ENCODE measurements around the gene CCDC74B. TPM values are rescaled to one million over a fixed set of nuclear protein-coding genes. Genes with fewer than 3 reads are reported as not detected.
"Not testable (repeated sequence)": the region's sequence is repeated elsewhere in the genome, so short reads cannot be mapped to it uniquely, and the experiment has no call there.

Gene CCDC74B
- total RNA-seq, result 1 to 10 TPM in 2 of 4 donors, under 1 TPM in 1, not detected in 1; 0.55 to 1.8 (median 1.4) TPM

GRCh38 chr2:130145006-130145414 lies at the start of gene CCDC74B:
TSS of gene CCDC74B (minus strand) at chr2:130145112. CDS start at chr2:130144996, 116 bp downstream.
- Histone ChIP-seq H3K4me3 (peak within 1 kb of the TSS in 3 of 4 donors; percentile 19 to 48 (median 30)), H3K27me3 (peaks cover 30% of the 10 kb centered on the region), H3K4me1 (peaks cover 0 to 11% (median 3%) of the 10 kb centered on the region in 4 donors)
- H3K36me3 ChIP-seq; in situ Hi-C loops (cut with MboI; ENCODE audit: low pct_ligation_motif_present in 1 of 4, low pct_unique_long_range_greater_than_20kb in 1 of 4, low sequenced_read_pairs in 3 of 4); intact Hi-C loops (cut with DNase I; ENCODE audit: low total_unique reads); H3K27ac ChIP-seq; H3K9me3 ChIP-seq: not testable (repeated sequence)
- DNase-seq, result peak; percentile 50
- 8% methylated on average over 16 of the region's 30 CpGs; no CpG with 5 or more reads in 1 of the 2 donors for WGBS, 2 donors (ENCODE audit: low coverage in 1 of 2)

- H3K27me3 ChIP-seq; H3K4me3 ChIP-seq; in situ Hi-C loops (cut with MboI; ENCODE audit: low pct_ligation_motif_present in 1 of 4, low pct_unique_long_range_greater_than_20kb in 1 of 4, low sequenced_read_pairs in 3 of 4); H3K36me3 ChIP-seq; H3K27ac ChIP-seq; intact Hi-C loops (cut with DNase I; ENCODE audit: low total_unique reads); H3K4me1 ChIP-seq; DNase-seq; H3K9me3 ChIP-seq: not testable (repeated sequence)
- WGBS, 2 donors (ENCODE audit: low coverage in 1 of 2), result 82% methylated on average over 17 of the region's 22 CpGs; no CpG with 5 or more reads in 1 of the 2 donors
Measured at GRCh38 chr2:130193824-130194223, 48.9 kb upstream of the CCDC74B start.

GRCh38 chr2:130192451-130192850 lies 47.5 kb upstream of the CCDC74B start:
- H3K27ac ChIP-seq; H3K9me3 ChIP-seq; H3K27me3 ChIP-seq; intact Hi-C loops (cut with DNase I; ENCODE audit: low total_unique reads); DNase-seq; H3K4me3 ChIP-seq; H3K36me3 ChIP-seq; in situ Hi-C loops (cut with MboI; ENCODE audit: low pct_ligation_motif_present in 1 of 4, low pct_unique_long_range_greater_than_20kb in 1 of 4, low sequenced_read_pairs in 3 of 4); H3K4me1 ChIP-seq: not testable (repeated sequence)
- 76% methylated on average over 3 of the region's 3 CpGs; no CpG with 5 or more reads in 1 of the 2 donors for WGBS, 2 donors (ENCODE audit: low coverage in 1 of 2)

GRCh38 chr2:130191319-130191718 lies 46.4 kb upstream of the CCDC74B start:
- in situ Hi-C loops (cut with MboI; ENCODE audit: low pct_ligation_motif_present in 1 of 4, low pct_unique_long_range_greater_than_20kb in 1 of 4, low sequenced_read_pairs in 3 of 4), result not testable (repeated sequence)
- 80 to 93% methylated on average over 1 to 6 of the region's 6 CpGs for WGBS, 2 donors (ENCODE audit: low coverage in 1 of 2)

DNA sequence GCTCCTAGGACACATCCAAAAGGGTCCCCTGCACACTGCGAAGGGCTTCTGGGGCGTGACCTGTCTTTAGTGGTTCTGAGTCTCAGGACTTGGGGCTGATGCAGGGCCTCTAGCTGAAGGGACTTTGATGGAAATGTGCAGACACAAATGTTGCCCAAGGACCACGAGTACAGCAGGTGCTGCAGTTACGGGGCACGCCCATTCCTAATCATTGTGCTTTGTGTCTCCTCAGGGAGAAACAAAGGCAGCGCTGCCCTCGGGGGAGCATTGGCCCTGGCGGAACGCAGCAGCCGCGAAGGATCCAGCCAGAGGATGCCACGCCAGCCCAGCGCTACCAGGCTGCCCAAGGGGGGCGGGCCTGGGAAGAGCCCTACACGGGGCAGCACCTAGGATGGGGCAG lies 45.3 kb upstream of the CCDC74B start:
- no peak overlapping the region for H3K4me3 ChIP-seq
- in situ Hi-C loops (cut with MboI; ENCODE audit: low pct_ligation_motif_present in 1 of 4, low pct_unique_long_range_greater_than_20kb in 1 of 4, low sequenced_read_pairs in 3 of 4) (no loop called here), intact Hi-C loops (cut with DNase I; ENCODE audit: low total_unique reads) (no loop called here)
- no peaks in the 10 kb centered on the region for H3K4me1 ChIP-seq
- H3K9me3 ChIP-seq, result no peaks in the 10 kb centered on the region
- H3K27ac ChIP-seq, result no peak overlapping the region
- no peaks in the 10 kb centered on the region for H3K36me3 ChIP-seq
- WGBS, 2 donors (ENCODE audit: low coverage in 1 of 2), result 88% methylated on average over 11 of the region's 15 CpGs; no CpG with 5 or more reads in 1 of the 2 donors
- TF ChIP-seq POLR2AphosphoS5 (IDR thresholded peaks at IDR 0.05), result no peak
- TF ChIP-seq, protein P1, sequence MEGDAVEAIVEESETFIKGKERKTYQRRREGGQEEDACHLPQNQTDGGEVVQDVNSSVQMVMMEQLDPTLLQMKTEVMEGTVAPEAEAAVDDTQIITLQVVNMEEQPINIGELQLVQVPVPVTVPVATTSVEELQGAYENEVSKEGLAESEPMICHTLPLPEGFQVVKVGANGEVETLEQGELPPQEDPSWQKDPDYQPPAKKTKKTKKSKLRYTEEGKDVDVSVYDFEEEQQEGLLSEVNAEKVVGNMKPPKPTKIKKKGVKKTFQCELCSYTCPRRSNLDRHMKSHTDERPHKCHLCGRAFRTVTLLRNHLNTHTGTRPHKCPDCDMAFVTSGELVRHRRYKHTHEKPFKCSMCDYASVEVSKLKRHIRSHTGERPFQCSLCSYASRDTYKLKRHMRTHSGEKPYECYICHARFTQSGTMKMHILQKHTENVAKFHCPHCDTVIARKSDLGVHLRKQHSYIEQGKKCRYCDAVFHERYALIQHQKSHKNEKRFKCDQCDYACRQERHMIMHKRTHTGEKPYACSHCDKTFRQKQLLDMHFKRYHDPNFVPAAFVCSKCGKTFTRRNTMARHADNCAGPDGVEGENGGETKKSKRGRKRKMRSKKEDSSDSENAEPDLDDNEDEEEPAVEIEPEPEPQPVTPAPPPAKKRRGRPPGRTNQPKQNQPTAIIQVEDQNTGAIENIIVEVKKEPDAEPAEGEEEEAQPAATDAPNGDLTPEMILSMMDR (IDR thresholded peaks at IDR 0.05), result no peak
- TF ChIP-seq POLR2A (IDR thresholded peaks at IDR 0.05), result no peak
- no peak for TF ChIP-seq EP300 (IDR thresholded peaks at IDR 0.05; ENCODE audit: low read depth)
- no peak for DNase-seq
- no peaks in the 10 kb centered on the region for H3K27me3 ChIP-seq

More at GRCh38 chr2:130191319-130191718, 46.4 kb upstream of the CCDC74B start:
- intact Hi-C loops (cut with DNase I; ENCODE audit: low total_unique reads); H3K27me3 ChIP-seq; DNase-seq; H3K4me3 ChIP-seq; H3K27ac ChIP-seq; H3K36me3 ChIP-seq; H3K4me1 ChIP-seq; H3K9me3 ChIP-seq: not testable (repeated sequence)

GRCh38 chr2:130188958-130189357 lies 44.0 kb upstream of the CCDC74B start:
- H3K27me3 ChIP-seq, H3K4me3 ChIP-seq, H3K36me3 ChIP-seq, H3K27ac ChIP-seq, DNase-seq, H3K9me3 ChIP-seq, H3K4me1 ChIP-seq: not testable (repeated sequence)
- 94% methylated on average over 2 of the region's 4 CpGs; no CpG with 5 or more reads in 1 of the 2 donors for WGBS, 2 donors (ENCODE audit: low coverage in 1 of 2)
- in situ Hi-C loops (cut with MboI; ENCODE audit: low pct_ligation_motif_present in 1 of 4, low pct_unique_long_range_greater_than_20kb in 1 of 4, low sequenced_read_pairs in 3 of 4) (loop anchor here in 2 of 4 donors (5.0 to 10.0 kb wide), 2 partner anchors 146 to 1298 kb away; no protein-coding TSS in a partner anchor), intact Hi-C loops (cut with DNase I; ENCODE audit: low total_unique reads) (loop anchor here (10.0 kb wide), 1 partner anchor 146 kb away; no protein-coding TSS in a partner anchor)

DNA sequence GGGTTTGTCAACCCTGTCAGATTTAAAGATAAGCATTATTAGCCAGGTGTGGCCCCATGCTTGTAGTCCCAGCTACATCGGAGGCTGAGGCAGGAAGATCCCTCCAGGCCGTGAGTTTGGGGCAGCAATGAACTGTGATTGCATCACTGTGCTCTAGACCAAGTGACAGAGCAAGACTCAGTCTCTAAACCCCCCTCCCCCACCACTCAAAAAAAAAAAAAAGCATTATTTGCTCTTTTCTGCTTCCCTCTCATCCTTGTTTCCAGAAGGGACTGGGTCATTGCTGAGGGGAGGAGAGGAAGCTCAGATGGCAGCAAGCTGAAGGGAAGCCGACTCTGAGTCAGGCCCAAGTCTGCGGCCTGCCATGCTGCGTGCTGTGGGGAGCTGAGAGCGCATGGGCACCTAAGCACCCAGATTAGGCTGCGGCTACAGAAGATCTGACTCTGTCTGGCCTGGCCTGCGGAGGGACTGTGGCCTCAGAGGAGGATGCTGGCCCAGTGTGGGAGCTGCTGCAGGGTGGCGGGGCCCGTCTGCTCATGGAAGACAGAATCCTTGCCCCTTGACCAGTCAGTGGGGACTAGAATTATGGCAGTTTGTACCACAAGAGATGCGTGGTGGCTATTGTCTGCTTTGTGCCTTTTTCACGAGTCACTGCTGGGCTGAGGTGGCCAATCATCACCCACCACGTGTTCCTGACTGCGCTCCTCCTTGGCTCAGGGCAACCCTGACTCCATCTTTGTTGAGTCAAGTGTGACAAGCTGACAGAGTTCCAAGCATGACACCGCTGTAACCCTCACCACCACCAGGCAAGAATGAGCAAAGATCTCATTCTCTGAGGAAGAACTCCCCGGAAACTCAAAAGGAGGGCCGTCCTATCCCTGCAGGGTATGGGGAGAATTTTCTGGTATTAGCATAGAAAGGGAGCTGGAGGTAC lies 43.2 kb upstream of the CCDC74B start:
- not testable (repeated sequence) for H3K4me3 ChIP-seq, H3K36me3 ChIP-seq, H3K27ac ChIP-seq, H3K9me3 ChIP-seq, H3K27me3 ChIP-seq, DNase-seq
- H3K4me1 ChIP-seq, result peaks cover 6 to 10% (median 7%) of the 10 kb centered on the region in 4 donors
- intact Hi-C loops (cut with DNase I; ENCODE audit: low total_unique reads) (loop anchor here (10.0 kb wide), 1 partner anchor 147 kb away; no protein-coding TSS in a partner anchor), in situ Hi-C loops (cut with MboI; ENCODE audit: low pct_ligation_motif_present in 1 of 4, low pct_unique_long_range_greater_than_20kb in 1 of 4, low sequenced_read_pairs in 3 of 4) (loop anchor here in 2 of 4 donors (5.0 to 10.0 kb wide), 2 partner anchors 147 to 1299 kb away; no protein-coding TSS in a partner anchor)
- WGBS, 2 donors (ENCODE audit: low coverage in 1 of 2), result 80 to 94% methylated on average over 1 to 17 of the region's 17 CpGs

Measured in transverse colon (tissue), 4 donors.